Neural progenitor cell (in vitro differentiated cells): ENCODE data around the gene SLC10A7. TPM values are rescaled to one million over a fixed set of nuclear protein-coding genes. Genes with fewer than 3 reads are reported as not detected.

Experiments used
- DNase-seq: peaks from one replicate; pipeline ENCODE4 v3.0.0-alpha.2; 2016; ENCODE audit warnings: low spot score
- H2AFZ ChIP-seq: fragments of 200-600 bp; sonication (generic); replicated peaks from 2 replicates; pipeline ENCODE4 v1.6.1; 2016; ENCODE audit warnings: antibody characterized with exemption
- H3F3A ChIP-seq: fragments of 200-600 bp; sonication (generic); 2 replicates; pipeline ENCODE4 v1.6.1; 2016; ENCODE audit warnings: antibody characterized with exemption, low read depth
- H3K27ac ChIP-seq: fragments of 200-600 bp; sonication (generic); 2 replicates; pipeline ENCODE4 v1.5.1; 2016; ENCODE audit warnings: mild to moderate bottlenecking
- H3K27me3 ChIP-seq: fragments of 200-600 bp; sonication (generic); 2 replicates; pipeline ENCODE4 v1.6.1; 2016; ENCODE audit warnings: mild to moderate bottlenecking, moderate library complexity
- H3K36me3 ChIP-seq: fragments of 200-600 bp; sonication (generic); 2 replicates; pipeline ENCODE4 v1.5.1; 2016
- H3K4me1 ChIP-seq: fragments of 200-600 bp; sonication (generic); 2 replicates; pipeline ENCODE4 v1.6.1; 2016; ENCODE audit warnings: mixed run types
- H3K4me2 ChIP-seq: fragments of 200-600 bp; sonication (generic); 2 replicates; pipeline ENCODE4 v1.6.1; 2016
- H3K4me3 ChIP-seq: fragments of 200-600 bp; sonication (generic); 2 replicates; pipeline ENCODE4 v1.5.1; 2016
- H3K79me2 ChIP-seq: fragments of 200-600 bp; sonication (generic); 2 replicates; pipeline ENCODE4 v1.6.1; 2016; ENCODE audit warnings: low read depth
- H3K9ac ChIP-seq: fragments of 200-600 bp; sonication (generic); 2 replicates; pipeline ENCODE4 v1.6.1; 2016
- H3K9me3 ChIP-seq: fragments of 200-600 bp; sonication (generic); 2 replicates; pipeline ENCODE4 v1.5.1; 2016; ENCODE audit warnings: low read depth
- H4K20me1 ChIP-seq: fragments of 200-600 bp; sonication (generic); 2 replicates; pipeline ENCODE4 v1.6.1; 2016; ENCODE audit warnings: low read depth
- H3K27ac Mint-ChIP-seq: 3 replicates; pipeline ENCODE4 v1.8.0; 2021; ENCODE audit warnings: mixed read lengths
- H3K27me3 Mint-ChIP-seq: 2 replicates; pipeline ENCODE4 v1.8.0; 2022; ENCODE audit warnings: low read depth, mild to moderate bottlenecking, inconsistent platforms, moderate library complexity, mixed read lengths; ENCODE audit not compliant: insufficient read depth
- H3K36me3 Mint-ChIP-seq: 3 replicates; pipeline ENCODE4 v1.8.0; 2021; ENCODE audit warnings: mixed read lengths
- H3K4me1 Mint-ChIP-seq: 3 replicates; pipeline ENCODE4 v1.8.0; 2021; ENCODE audit warnings: mixed read lengths
- H3K4me3 Mint-ChIP-seq: 3 replicates; pipeline ENCODE4 v1.8.0; 2021; ENCODE audit warnings: mild to moderate bottlenecking, moderate library complexity, mixed read lengths
- H3K9me3 Mint-ChIP-seq: 3 replicates; pipeline ENCODE4 v1.8.0; 2020; ENCODE audit warnings: mixed read lengths
- CTCF ChIP-seq: fragments of 200-600 bp; sonication (generic); IDR thresholded peaks from 2 replicates; pipeline ENCODE4 v1.5.1; 2017; ENCODE audit warnings: antibody characterized with exemption, mild to moderate bottlenecking
- EZH2 ChIP-seq: fragments of 200-600 bp; sonication (generic); IDR thresholded peaks from 2 replicates; pipeline ENCODE4 v1.6.1; 2017; ENCODE audit warnings: antibody characterized with exemption, mild to moderate bottlenecking, moderate library complexity
- EZH2phosphoT487 ChIP-seq: fragments of 200-600 bp; sonication (generic); IDR thresholded peaks from 2 replicates; pipeline ENCODE4 v1.6.1; 2017; ENCODE audit warnings: antibody characterized with exemption
- total RNA-seq: library from RNA; depleted of rRNA; stranded (reverse); fragments of >200 nt; gene quantifications from 2 replicates; pipeline ENCODE4 v1.2.3, GENCODE V29; 2015; ENCODE audit warnings: low replicate concordance

The SLC10A7 gene
- total RNA-seq, 1 donor from 2014 or later, result 9.9 TPM

GRCh38 chr4:146278986-146279385, 242.8 kb downstream of the SLC10A7 start:
- Histone ChIP-seq H3F3A (no peaks in the 10 kb centered on the region), H3K27ac (no peak overlapping the region), H3K79me2 (no peaks in the 10 kb centered on the region)

GRCh38 chr4:146275370-146275769, 246.4 kb downstream of the SLC10A7 start:
- no peaks in the 10 kb centered on the region for H4K20me1 ChIP-seq
- TF ChIP-seq EZH2, result no peak
- no peak for TF ChIP-seq CTCF
- no peak for TF ChIP-seq EZH2phosphoT487
- H3K27me3 Mint-ChIP-seq, result no peaks in the 10 kb centered on the region
- H3K4me3 Mint-ChIP-seq, result no peak overlapping the region
- no peak overlapping the region for H3K27ac Mint-ChIP-seq
- H3K9me3 ChIP-seq, result no peaks in the 10 kb centered on the region
- no peaks in the 10 kb centered on the region for H3K4me1 Mint-ChIP-seq
- no peak overlapping the region for H3K4me2 ChIP-seq
- no peaks in the 10 kb centered on the region for H3K27me3 ChIP-seq
- no peaks in the 10 kb centered on the region for H3K36me3 Mint-ChIP-seq
- H3K9ac ChIP-seq, result no peak overlapping the region
- H3K4me3 ChIP-seq, result no peak overlapping the region
- H3K4me1 ChIP-seq, result no peaks in the 10 kb centered on the region
- no peak for DNase-seq
- H3K27ac ChIP-seq, result no peak overlapping the region
- H2AFZ ChIP-seq, result no peak overlapping the region
- no peaks in the 10 kb centered on the region for H3F3A ChIP-seq
- no peaks in the 10 kb centered on the region for H3K79me2 ChIP-seq
- H3K36me3 ChIP-seq, result no peaks in the 10 kb centered on the region
- no peaks in the 10 kb centered on the region for H3K9me3 Mint-ChIP-seq

More at GRCh38 chr4:146278986-146279385, 242.8 kb downstream of the SLC10A7 start:
- H3K4me1 Mint-ChIP-seq, result no peaks in the 10 kb centered on the region
- H3K27ac Mint-ChIP-seq, result no peak overlapping the region
- Histone ChIP-seq H3K9ac (no peak overlapping the region), H3K4me3 (no peak overlapping the region), H3K4me1 (no peaks in the 10 kb centered on the region), H3K36me3 (no peaks in the 10 kb centered on the region), H4K20me1 (no peaks in the 10 kb centered on the region), H3K9me3 (no peaks in the 10 kb centered on the region), H2AFZ (no peak overlapping the region), H3K4me2 (no peak overlapping the region), H3K27me3 (no peaks in the 10 kb centered on the region)
- no peak overlapping the region for H3K4me3 Mint-ChIP-seq
- no peak for DNase-seq
- no peaks in the 10 kb centered on the region for H3K9me3 Mint-ChIP-seq
- no peak for TF ChIP-seq CTCF
- no peak for TF ChIP-seq EZH2
- TF ChIP-seq EZH2phosphoT487, result no peak
- no peaks in the 10 kb centered on the region for H3K27me3 Mint-ChIP-seq
- no peaks in the 10 kb centered on the region for H3K36me3 Mint-ChIP-seq

- H3K79me2 ChIP-seq, result no peaks in the 10 kb centered on the region
- TF ChIP-seq EZH2phosphoT487 (no peak), CTCF (no peak), EZH2 (no peak)
- no peak for DNase-seq
- no peaks in the 10 kb centered on the region for H3F3A ChIP-seq
- H3K27ac ChIP-seq, result no peak overlapping the region
- H3K9ac ChIP-seq, result no peak overlapping the region
- Mint-ChIP-seq H3K4me3 (no peak overlapping the region), H3K4me1 (no peaks in the 10 kb centered on the region), H3K9me3 (no peaks in the 10 kb centered on the region), H3K27me3 (no peaks in the 10 kb centered on the region), H3K27ac (no peak overlapping the region), H3K36me3 (no peaks in the 10 kb centered on the region)
- no peaks in the 10 kb centered on the region for H3K36me3 ChIP-seq
- H3K27me3 ChIP-seq, result no peaks in the 10 kb centered on the region
- no peaks in the 10 kb centered on the region for H4K20me1 ChIP-seq
- no peak overlapping the region for H2AFZ ChIP-seq
- no peak overlapping the region for H3K4me2 ChIP-seq
- no peak overlapping the region for H3K4me3 ChIP-seq
- no peaks in the 10 kb centered on the region for H3K4me1 ChIP-seq
- H3K9me3 ChIP-seq, result no peaks in the 10 kb centered on the region
These were observed 247.0 kb downstream of the SLC10A7 start for GRCh38 chr4:146274774-146275173.
